K562 (cell line): ENCODE results near the gene TMEM41B. TPM values are rescaled to one million over a fixed set of nuclear protein-coding genes. Genes with fewer than 3 reads are reported as not detected.
A peak's percentile ranks its signal among the peaks of the same experiment; 100 is the strongest.

ENCODE experiments used
- DDX20 ChIP-seq: fragments of 450-650 bp; IDR thresholded peaks from 2 replicates; pipeline ENCODE4 v1.6.1; 2016; ENCODE audit warnings: missing genetic modification characterization, low read depth, mild to moderate bottlenecking, missing compliant biosample characterization, moderate library complexity
- FOXA3 ChIP-seq, 2 experiments: fragments of 450-650 bp in 1 of 2; sonication (generic) in 1 of 2; formaldehyde crosslinking; IDR thresholded peaks in 1 of 2; conservative IDR thresholded peaks in 1 of 2; 2 replicates each; pipeline versions ENCODE4 v1.4.0 to v1.8.0; 2020 to 2022; ENCODE audit warnings: mild to moderate bottlenecking in 2 of 2, missing genetic modification reagents in 1 of 2
- GTF2F1 ChIP-seq: IDR thresholded peaks from 2 replicates; pipeline ENCODE4 v1.6.1; 2011; ENCODE audit warnings: low read depth, low read length, improper control_type of control experiment
- HDAC8 ChIP-seq: fragments of 450-650 bp; IDR thresholded peaks from 2 replicates; pipeline ENCODE4 v1.6.1; 2016; ENCODE audit warnings: mild to moderate bottlenecking, missing genetic modification characterization, moderate library complexity, missing compliant biosample characterization
- HEY1 ChIP-seq: fragments of 250-450 bp; sonication (Bioruptor Pico); IDR thresholded peaks from 2 replicates; pipeline ENCODE4 v1.5.0; 2020; ENCODE audit warnings: mild to moderate bottlenecking, moderate library complexity, borderline replicate concordance
- KHSRP ChIP-seq: fragments of 450-650 bp; IDR thresholded peaks from 2 replicates; pipeline ENCODE4 v1.6.1; 2017
- MCM7 ChIP-seq, 2 experiments: fragments of 450-650 bp; IDR thresholded peaks; 2 replicates each; pipeline ENCODE4 v1.6.1; 2016 to 2018
- MYC ChIP-seq, 2 experiments: fragments of 250-450 bp in 1 of 2; sonication (Bioruptor Pico) in 1 of 2; IDR thresholded peaks; 2 replicates each; pipeline versions ENCODE4 v1.5.1 to v1.6.1; 2012 to 2021; ENCODE audit warnings: low read depth in 2 of 2, borderline replicate concordance in 1 of 2, improper control_type of control experiment in 1 of 2, low read length in 1 of 2, mild to moderate bottlenecking in 1 of 2, moderate library complexity in 1 of 2
- NCOR1 ChIP-seq: fragments of 450-650 bp; IDR thresholded peaks from 2 replicates; pipeline ENCODE4 v1.6.1; 2016; ENCODE audit warnings: mild to moderate bottlenecking, moderate library complexity
- NR2C2 ChIP-seq, 2 experiments: fragments of 200-800 bp in 1 of 2; sonication (Bioruptor generic) in 1 of 2; sonication (generic) in 1 of 2; formaldehyde crosslinking in 1 of 2; IDR thresholded peaks; 2 replicates each; pipeline versions ENCODE4 v1.6.1 to v1.8.0; 2016 to 2022; ENCODE audit warnings: mild to moderate bottlenecking in 1 of 2, missing compliant biosample characterization in 1 of 2, missing genetic modification characterization in 1 of 2, missing genetic modification reagents in 1 of 2
- RBM34 ChIP-seq: fragments of 200-400 bp; formaldehyde crosslinking; IDR thresholded peaks from 2 replicates; pipeline ENCODE4 v1.6.1; 2018; ENCODE audit warnings: low read length, borderline replicate concordance; ENCODE audit not compliant: insufficient read depth
- ZBTB17 ChIP-seq: fragments of 450-650 bp; formaldehyde crosslinking; IDR thresholded peaks from 2 replicates; pipeline ENCODE4 v1.4.0; 2020; ENCODE audit warnings: mild to moderate bottlenecking
- ZNF23 ChIP-seq: fragments of 250-450 bp; sonication (Bioruptor Pico); IDR thresholded peaks from 2 replicates; pipeline ENCODE4 v1.4.0; 2020; ENCODE audit warnings: mild to moderate bottlenecking
- polyA plus RNA-seq, 8 experiments: library from polyadenylated mRNA; depleted of rRNA in 4 of 8; stranded (reverse) in 5 of 8; unstranded in 3 of 8; fragments of >200 nt; fragmentation: Nextera tagmentation in 2 of 8; fragmentation: Illumina TruSeq in 1 of 8; extraction: Ambion mirVana in 2 of 8; extraction: Trizol in 1 of 8; gene quantifications; 2 replicates each; pipeline versions ENCODE4 v1.2.1 to v1.2.3, GENCODE V29; 2011 to 2014; ENCODE audit warnings: inconsistent platforms in 1 of 8, missing spikeins in 1 of 8
- total RNA-seq, 7 experiments: library from RNA; depleted of rRNA in 6 of 7; stranded (reverse); fragments of >200 nt in 6 of 7; fragmentation: Illumina TruSeq in 2 of 7; extraction: Trizol in 2 of 7; gene quantifications; 2 replicates each; pipeline versions ENCODE4 v1.2.1 to v1.2.3, GENCODE V29; 2011 to 2021; ENCODE audit warnings: low replicate concordance in 1 of 7
- TF ChIP-seq, protein P1 (sequence below): fragments of 250-450 bp; sonication (Bioruptor Pico); IDR thresholded peaks from 2 replicates; pipeline ENCODE4 v1.5.0; 2021; ENCODE audit warnings: mild to moderate bottlenecking, moderate library complexity
- TF ChIP-seq, protein P2 (sequence below): fragments of 450-650 bp; IDR thresholded peaks from 2 replicates; pipeline ENCODE4 v1.6.1; 2017; ENCODE audit warnings: antibody characterized with exemption
- TF ChIP-seq, protein P3 (sequence below): fragments of 250-450 bp; sonication (Bioruptor Pico); IDR thresholded peaks from 2 replicates; pipeline ENCODE4 v1.5.0; 2020; ENCODE audit warnings: mild to moderate bottlenecking, borderline replicate concordance
- TF ChIP-seq, protein P4 (sequence below): fragments of 250-450 bp; sonication (Bioruptor Pico); IDR thresholded peaks from 2 replicates; pipeline ENCODE4 v1.9.0; 2021; ENCODE audit warnings: mild to moderate bottlenecking, inconsistent platforms

TMEM41B gene
- total and polyA plus RNA-seq, 9 of the 15 experiments (the other 6 are each of a cell fraction or from before 2014, with no cell fraction given): 17.1 to 89.6 (median 48.7) TPM

DNA sequence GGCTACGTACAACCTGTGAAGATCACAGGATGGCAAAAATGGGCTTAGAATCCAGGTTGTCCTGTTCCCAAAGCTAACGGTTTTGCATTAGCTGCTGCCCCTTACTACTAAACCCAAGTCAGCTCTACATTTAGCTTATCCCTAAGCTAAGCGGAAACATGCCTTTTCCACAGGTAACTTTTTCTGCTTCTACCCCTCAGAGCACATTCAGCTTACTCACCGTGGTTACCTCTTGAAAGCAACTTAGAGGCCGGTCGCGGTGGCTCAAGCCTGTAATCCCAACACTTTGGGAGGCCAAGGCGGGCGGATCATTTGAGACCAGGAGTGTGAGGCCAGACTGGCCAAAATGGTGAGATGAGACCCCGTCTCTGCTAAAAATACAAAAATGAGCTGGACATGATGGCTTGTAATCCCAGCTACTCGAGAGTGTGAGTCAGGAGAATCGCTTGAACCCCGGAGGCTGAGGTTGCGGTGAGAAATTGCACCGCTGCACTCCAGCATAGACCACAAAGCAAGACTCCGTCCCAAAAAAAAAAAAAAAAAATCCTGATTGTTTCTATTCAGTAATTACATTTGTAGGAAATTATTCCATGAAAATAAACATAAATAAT is 790 bp upstream of the TMEM41B start (continued):
- TF ChIP-seq, protein P1, sequence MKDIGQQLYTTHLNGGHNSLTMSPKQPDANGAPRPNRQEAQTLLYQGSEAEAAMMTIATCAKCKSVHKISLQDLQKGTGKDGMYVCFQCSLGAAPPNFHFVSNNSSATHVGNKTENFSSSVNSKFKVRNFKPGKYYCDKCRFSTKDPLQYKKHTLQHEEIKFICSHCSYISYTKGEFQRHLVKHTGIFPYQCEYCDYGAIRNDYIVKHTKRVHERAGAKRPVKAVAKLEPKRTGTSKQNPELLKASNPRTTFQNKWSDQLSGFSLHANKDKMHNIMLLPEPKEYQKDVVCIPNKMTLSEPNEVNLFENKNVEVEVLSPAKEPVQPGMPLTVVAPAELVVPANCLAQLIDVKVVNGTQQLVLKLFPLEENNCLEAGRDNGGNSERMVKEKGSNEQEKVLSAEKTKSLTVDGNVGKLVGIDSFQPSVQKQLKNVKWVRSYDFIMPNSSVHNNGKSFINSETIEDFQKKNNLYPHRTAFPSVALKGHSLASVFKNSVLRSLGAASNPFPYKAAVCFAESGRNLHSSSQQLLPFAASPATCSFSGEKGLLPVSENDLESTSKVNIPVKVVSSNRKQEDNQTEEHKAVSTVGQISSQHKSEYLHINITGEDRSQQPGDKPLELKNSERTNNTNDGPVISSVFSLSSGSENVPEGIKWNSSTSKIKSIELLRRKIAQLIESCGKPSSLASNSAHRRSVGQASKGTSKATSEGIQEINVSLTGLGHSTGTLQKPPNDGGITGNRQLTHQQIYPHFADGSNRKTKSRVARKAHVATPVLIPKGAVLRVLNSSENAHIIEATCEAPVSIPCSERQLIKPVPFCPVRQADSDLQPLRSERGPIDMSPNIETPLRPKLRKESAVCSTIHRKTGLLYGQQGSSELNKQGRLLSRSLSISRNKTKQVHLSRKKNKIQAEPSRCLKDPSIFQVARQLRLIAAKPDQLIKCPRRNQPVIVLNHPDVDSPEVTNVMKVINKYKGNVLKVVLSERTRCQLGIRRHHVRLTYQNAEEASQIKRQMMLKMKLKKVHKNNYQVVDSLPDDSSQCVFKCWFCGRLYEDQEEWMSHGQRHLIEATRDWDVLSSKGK (CRISPR knock-in tag): no peak
- TF ChIP-seq GTF2F1: no peak
- TF ChIP-seq, protein P2, sequence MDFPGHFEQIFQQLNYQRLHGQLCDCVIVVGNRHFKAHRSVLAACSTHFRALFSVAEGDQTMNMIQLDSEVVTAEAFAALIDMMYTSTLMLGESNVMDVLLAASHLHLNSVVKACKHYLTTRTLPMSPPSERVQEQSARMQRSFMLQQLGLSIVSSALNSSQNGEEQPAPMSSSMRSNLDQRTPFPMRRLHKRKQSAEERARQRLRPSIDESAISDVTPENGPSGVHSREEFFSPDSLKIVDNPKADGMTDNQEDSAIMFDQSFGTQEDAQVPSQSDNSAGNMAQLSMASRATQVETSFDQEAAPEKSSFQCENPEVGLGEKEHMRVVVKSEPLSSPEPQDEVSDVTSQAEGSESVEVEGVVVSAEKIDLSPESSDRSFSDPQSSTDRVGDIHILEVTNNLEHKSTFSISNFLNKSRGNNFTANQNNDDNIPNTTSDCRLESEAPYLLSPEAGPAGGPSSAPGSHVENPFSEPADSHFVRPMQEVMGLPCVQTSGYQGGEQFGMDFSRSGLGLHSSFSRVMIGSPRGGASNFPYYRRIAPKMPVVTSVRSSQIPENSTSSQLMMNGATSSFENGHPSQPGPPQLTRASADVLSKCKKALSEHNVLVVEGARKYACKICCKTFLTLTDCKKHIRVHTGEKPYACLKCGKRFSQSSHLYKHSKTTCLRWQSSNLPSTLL: no peak
- TF ChIP-seq ZNF23 (CRISPR knock-in tag): no peak
- TF ChIP-seq HEY1: no peak
- TF ChIP-seq RBM34: no peak
- TF ChIP-seq, protein P3, sequence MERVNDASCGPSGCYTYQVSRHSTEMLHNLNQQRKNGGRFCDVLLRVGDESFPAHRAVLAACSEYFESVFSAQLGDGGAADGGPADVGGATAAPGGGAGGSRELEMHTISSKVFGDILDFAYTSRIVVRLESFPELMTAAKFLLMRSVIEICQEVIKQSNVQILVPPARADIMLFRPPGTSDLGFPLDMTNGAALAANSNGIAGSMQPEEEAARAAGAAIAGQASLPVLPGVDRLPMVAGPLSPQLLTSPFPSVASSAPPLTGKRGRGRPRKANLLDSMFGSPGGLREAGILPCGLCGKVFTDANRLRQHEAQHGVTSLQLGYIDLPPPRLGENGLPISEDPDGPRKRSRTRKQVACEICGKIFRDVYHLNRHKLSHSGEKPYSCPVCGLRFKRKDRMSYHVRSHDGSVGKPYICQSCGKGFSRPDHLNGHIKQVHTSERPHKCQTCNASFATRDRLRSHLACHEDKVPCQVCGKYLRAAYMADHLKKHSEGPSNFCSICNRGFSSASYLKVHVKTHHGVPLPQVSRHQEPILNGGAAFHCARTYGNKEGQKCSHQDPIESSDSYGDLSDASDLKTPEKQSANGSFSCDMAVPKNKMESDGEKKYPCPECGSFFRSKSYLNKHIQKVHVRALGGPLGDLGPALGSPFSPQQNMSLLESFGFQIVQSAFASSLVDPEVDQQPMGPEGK: no peak
- no peak for TF ChIP-seq MYC (IDR thresholded peaks at IDR 0.05; ENCODE audit: low read depth, low read length)
- no peak for TF ChIP-seq MYC (CRISPR knock-in tag; IDR thresholded peaks at IDR 0.05; ENCODE audit: borderline replicate concordance, low read depth)
- no peak; the same call in 1 of the 2 replicates for TF ChIP-seq NR2C2 (CRISPR knock-in tag; IDR thresholded peaks at IDR 0.05)
- TF ChIP-seq NR2C2 (tag; IDR thresholded peaks at IDR 0.05): peak; percentile 66
- no peak for TF ChIP-seq DDX20 (tag)
- no peak for TF ChIP-seq KHSRP
- no peak for TF ChIP-seq NCOR1
- no peak for TF ChIP-seq HDAC8 (tag)
- TF ChIP-seq MCM7 (IDR thresholded peaks at IDR 0.05): no peak
- no peak for TF ChIP-seq ZBTB17 (CRISPR knock-in tag)
- TF ChIP-seq, protein P4, sequence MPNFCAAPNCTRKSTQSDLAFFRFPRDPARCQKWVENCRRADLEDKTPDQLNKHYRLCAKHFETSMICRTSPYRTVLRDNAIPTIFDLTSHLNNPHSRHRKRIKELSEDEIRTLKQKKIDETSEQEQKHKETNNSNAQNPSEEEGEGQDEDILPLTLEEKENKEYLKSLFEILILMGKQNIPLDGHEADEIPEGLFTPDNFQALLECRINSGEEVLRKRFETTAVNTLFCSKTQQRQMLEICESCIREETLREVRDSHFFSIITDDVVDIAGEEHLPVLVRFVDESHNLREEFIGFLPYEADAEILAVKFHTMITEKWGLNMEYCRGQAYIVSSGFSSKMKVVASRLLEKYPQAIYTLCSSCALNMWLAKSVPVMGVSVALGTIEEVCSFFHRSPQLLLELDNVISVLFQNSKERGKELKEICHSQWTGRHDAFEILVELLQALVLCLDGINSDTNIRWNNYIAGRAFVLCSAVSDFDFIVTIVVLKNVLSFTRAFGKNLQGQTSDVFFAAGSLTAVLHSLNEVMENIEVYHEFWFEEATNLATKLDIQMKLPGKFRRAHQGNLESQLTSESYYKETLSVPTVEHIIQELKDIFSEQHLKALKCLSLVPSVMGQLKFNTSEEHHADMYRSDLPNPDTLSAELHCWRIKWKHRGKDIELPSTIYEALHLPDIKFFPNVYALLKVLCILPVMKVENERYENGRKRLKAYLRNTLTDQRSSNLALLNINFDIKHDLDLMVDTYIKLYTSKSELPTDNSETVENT (CRISPR knock-in tag): no peak
- 0 out of 4 replicates have a peak, but pooled peaks of 1 of the 2 experiments have one; percentile 14 for TF ChIP-seq FOXA3 (CRISPR knock-in tag; conservative IDR thresholded peaks at IDR 0.05 in 1 of 2, IDR thresholded peaks at IDR 0.05 in 1 of 2)
